NB4 (cell line): ENCODE data around the gene MYLK.

Experiments used
- POLR2A ChIP-seq: IDR thresholded peaks from 2 replicates; pipeline ENCODE4 v1.6.1; 2011; ENCODE audit warnings: mild to moderate bottlenecking; ENCODE audit not compliant: insufficient read length; ENCODE audit errors: extremely low read depth
- TF ChIP-seq, protein P1 (sequence below): IDR thresholded peaks from one replicate; pipeline ENCODE4 v1.5.1; 2012; ENCODE audit warnings: low read depth, low read length

DNA sequence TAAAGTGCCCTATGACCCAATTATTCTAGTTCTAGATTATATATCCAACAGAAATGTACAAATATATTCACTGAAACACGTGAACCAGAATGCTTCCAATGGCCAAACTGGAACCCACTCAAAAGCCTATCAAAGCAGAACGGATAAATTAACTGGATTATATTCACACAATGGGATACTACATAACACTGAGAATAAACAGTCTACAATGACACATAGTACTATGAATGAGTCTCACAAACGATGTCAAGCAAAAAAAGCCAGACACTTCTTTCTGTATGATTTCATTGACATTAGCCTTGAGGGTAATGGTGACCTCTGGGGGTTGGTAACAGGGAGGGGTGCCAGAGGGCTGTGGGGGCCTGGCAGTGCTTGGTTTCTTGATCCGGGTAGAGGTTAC lies 248.4 kb downstream of the MYLK start:
- TF ChIP-seq, protein P1, sequence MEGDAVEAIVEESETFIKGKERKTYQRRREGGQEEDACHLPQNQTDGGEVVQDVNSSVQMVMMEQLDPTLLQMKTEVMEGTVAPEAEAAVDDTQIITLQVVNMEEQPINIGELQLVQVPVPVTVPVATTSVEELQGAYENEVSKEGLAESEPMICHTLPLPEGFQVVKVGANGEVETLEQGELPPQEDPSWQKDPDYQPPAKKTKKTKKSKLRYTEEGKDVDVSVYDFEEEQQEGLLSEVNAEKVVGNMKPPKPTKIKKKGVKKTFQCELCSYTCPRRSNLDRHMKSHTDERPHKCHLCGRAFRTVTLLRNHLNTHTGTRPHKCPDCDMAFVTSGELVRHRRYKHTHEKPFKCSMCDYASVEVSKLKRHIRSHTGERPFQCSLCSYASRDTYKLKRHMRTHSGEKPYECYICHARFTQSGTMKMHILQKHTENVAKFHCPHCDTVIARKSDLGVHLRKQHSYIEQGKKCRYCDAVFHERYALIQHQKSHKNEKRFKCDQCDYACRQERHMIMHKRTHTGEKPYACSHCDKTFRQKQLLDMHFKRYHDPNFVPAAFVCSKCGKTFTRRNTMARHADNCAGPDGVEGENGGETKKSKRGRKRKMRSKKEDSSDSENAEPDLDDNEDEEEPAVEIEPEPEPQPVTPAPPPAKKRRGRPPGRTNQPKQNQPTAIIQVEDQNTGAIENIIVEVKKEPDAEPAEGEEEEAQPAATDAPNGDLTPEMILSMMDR, result no peak
- no peak for TF ChIP-seq POLR2A
